ENCODE results near the gene TTC4. TPM values are rescaled to one million over a fixed set of nuclear protein-coding genes. Genes with fewer than 3 reads are reported as not detected.

The TTC4 gene
- polyA plus RNA-seq, 1 donor from 2014 or later, result 22.5 TPM

DNA sequence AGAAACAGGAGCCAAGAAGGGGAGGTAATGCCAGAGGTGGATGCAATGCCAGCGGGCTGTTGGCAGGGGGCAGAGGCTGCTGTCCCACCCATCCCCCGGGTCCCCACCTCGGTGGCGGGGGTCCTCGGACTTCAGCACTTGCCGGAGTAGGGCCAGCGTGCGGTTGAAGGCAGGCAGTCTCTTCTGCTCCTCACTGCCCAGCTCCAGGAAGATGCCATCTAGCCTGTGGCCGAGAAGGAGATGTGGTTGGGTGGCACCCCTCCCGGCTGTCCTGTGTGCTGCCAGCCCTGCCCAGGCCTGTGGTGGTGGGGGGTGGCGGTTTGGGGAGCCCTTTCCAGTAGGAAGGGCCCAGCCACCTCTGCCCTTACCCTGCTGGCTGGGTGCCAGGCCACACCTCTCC lies 71.9 kb downstream of the TTC4 start:
- no peak overlapping the region for H3K27ac ChIP-seq (ENCODE audit: low read length)
- TF ChIP-seq RAD21 (conservative IDR thresholded peaks at IDR 0.05) (no peak), EZH2 (IDR thresholded peaks at IDR 0.05; ENCODE audit: borderline replicate concordance, insufficient read depth, low read length, poor library complexity, severe bottlenecking) (no peak), TAF1 (IDR thresholded peaks at IDR 0.05; ENCODE audit: low read depth) (no peak), SMC3 (conservative IDR thresholded peaks at IDR 0.05; ENCODE audit: poor library complexity) (no peak), EP300 (conservative IDR thresholded peaks at IDR 0.05; ENCODE audit: poor library complexity, severe bottlenecking) (no peak), MXI1 (conservative IDR thresholded peaks at IDR 0.05; ENCODE audit: poor library complexity, severe bottlenecking) (no peak), POLR2AphosphoS5 (IDR thresholded peaks at IDR 0.05) (no peak)
- TF ChIP-seq, protein P1, sequence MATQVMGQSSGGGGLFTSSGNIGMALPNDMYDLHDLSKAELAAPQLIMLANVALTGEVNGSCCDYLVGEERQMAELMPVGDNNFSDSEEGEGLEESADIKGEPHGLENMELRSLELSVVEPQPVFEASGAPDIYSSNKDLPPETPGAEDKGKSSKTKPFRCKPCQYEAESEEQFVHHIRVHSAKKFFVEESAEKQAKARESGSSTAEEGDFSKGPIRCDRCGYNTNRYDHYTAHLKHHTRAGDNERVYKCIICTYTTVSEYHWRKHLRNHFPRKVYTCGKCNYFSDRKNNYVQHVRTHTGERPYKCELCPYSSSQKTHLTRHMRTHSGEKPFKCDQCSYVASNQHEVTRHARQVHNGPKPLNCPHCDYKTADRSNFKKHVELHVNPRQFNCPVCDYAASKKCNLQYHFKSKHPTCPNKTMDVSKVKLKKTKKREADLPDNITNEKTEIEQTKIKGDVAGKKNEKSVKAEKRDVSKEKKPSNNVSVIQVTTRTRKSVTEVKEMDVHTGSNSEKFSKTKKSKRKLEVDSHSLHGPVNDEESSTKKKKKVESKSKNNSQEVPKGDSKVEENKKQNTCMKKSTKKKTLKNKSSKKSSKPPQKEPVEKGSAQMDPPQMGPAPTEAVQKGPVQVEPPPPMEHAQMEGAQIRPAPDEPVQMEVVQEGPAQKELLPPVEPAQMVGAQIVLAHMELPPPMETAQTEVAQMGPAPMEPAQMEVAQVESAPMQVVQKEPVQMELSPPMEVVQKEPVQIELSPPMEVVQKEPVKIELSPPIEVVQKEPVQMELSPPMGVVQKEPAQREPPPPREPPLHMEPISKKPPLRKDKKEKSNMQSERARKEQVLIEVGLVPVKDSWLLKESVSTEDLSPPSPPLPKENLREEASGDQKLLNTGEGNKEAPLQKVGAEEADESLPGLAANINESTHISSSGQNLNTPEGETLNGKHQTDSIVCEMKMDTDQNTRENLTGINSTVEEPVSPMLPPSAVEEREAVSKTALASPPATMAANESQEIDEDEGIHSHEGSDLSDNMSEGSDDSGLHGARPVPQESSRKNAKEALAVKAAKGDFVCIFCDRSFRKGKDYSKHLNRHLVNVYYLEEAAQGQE (IDR thresholded peaks at IDR 0.05; ENCODE audit: borderline replicate concordance), result no peak
- TF ChIP-seq, protein P2, sequence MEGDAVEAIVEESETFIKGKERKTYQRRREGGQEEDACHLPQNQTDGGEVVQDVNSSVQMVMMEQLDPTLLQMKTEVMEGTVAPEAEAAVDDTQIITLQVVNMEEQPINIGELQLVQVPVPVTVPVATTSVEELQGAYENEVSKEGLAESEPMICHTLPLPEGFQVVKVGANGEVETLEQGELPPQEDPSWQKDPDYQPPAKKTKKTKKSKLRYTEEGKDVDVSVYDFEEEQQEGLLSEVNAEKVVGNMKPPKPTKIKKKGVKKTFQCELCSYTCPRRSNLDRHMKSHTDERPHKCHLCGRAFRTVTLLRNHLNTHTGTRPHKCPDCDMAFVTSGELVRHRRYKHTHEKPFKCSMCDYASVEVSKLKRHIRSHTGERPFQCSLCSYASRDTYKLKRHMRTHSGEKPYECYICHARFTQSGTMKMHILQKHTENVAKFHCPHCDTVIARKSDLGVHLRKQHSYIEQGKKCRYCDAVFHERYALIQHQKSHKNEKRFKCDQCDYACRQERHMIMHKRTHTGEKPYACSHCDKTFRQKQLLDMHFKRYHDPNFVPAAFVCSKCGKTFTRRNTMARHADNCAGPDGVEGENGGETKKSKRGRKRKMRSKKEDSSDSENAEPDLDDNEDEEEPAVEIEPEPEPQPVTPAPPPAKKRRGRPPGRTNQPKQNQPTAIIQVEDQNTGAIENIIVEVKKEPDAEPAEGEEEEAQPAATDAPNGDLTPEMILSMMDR (IDR thresholded peaks at IDR 0.05; ENCODE audit: poor library complexity, severe bottlenecking), result no peak
- no peak overlapping the region for H3K9ac ChIP-seq (ENCODE audit: low read length)
- H3K9me2 ChIP-seq (ENCODE audit: insufficient read depth, low read length), result no peaks in the 10 kb centered on the region
- H3K36me3 ChIP-seq (ENCODE audit: insufficient read depth, low read length), result no peaks in the 10 kb centered on the region
- no peak overlapping the region for H3K4me2 ChIP-seq (ENCODE audit: low read length)
- no peaks in the 10 kb centered on the region for H3F3A ChIP-seq (ENCODE audit: insufficient read depth, low read length, poor library complexity, severe bottlenecking)
- H4K20me1 ChIP-seq (ENCODE audit: insufficient read depth), result no peaks in the 10 kb centered on the region
- no peak overlapping the region for H2AFZ ChIP-seq (ENCODE audit: low read depth, low read length)
- H3K4me3 ChIP-seq (ENCODE audit: low read length), result no peak overlapping the region
- no peaks in the 10 kb centered on the region for H3K9me3 ChIP-seq (ENCODE audit: low read length)
- H3K79me2 ChIP-seq (replicated peaks; ENCODE audit: insufficient read depth, low read length), result no peaks in the 10 kb centered on the region
- H3K27me3 ChIP-seq (ENCODE audit: insufficient read depth, low read depth, low read length), result peaks cover 13% of the 10 kb centered on the region

DNA sequence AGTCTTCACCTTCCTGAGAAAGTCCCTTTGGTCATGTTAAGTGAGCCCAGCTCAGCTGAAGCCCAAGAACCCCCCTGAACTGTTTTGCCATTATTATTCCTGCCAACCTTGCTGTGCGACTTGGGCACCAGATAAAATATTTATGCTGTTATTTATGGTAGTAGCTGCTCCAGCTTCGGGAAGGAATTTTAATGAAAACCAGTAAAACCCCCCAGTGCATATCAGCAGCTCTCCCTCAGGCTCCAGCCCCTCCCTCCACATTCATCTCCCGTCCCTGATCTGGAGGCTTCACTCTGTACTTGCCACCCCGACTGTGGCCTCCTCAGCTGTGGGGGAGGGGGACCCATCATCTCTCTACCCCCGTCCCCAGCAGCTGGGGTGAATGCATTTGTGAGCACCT lies 72.8 kb downstream of the TTC4 start:
- Histone ChIP-seq H3K27ac (ENCODE audit: low read length) (no peak overlapping the region), H3K9ac (ENCODE audit: low read length) (no peak overlapping the region), H4K20me1 (ENCODE audit: insufficient read depth) (no peaks in the 10 kb centered on the region), H2AFZ (ENCODE audit: low read depth, low read length) (no peak overlapping the region), H3K4me3 (ENCODE audit: low read length) (no peak overlapping the region), H3K36me3 (ENCODE audit: insufficient read depth, low read length) (no peaks in the 10 kb centered on the region), H3K27me3 (ENCODE audit: insufficient read depth, low read depth, low read length) (peaks cover 7% of the 10 kb centered on the region), H3K9me3 (ENCODE audit: low read length) (no peaks in the 10 kb centered on the region), H3K79me2 (replicated peaks; ENCODE audit: insufficient read depth, low read length) (no peaks in the 10 kb centered on the region), H3K4me2 (ENCODE audit: low read length) (no peak overlapping the region), H3K9me2 (ENCODE audit: insufficient read depth, low read length) (no peaks in the 10 kb centered on the region), H3F3A (ENCODE audit: insufficient read depth, low read length, poor library complexity, severe bottlenecking) (no peaks in the 10 kb centered on the region)
- TF ChIP-seq POLR2AphosphoS5 (IDR thresholded peaks at IDR 0.05), result no peak
